BJ (cell line): ENCODE results near the gene STK33. TPM values are rescaled to one million over a fixed set of nuclear protein-coding genes. Genes with fewer than 3 reads are reported as not detected.

Source experiments
- CTCF ChIA-PET: fragments of 350-600 bp; formaldehyde crosslinking; extraction: SDS; loops from one replicate; lab custom pipeline; 2021; ENCODE audit warnings: antibody characterized with exemption, inconsistent platforms; lab: Yijun Ruan, JAX
- POLR2A ChIA-PET: fragments of 300-600 bp; sonication (Branson Sonifier 250); formaldehyde crosslinking; extraction: SDS; loops from one replicate; lab custom pipeline; 2021; ENCODE audit warnings: antibody characterized with exemption; lab: Charles Lee
- DNase-seq: peaks from one replicate; pipeline ENCODE4 v3.0.0-alpha.2; 2011; ENCODE audit warnings: low read depth
- H3K27me3 ChIP-seq: 2 replicates; pipeline ENCODE4 v1.6.0; 2011; ENCODE audit warnings: low read length; ENCODE audit not compliant: control insufficient read depth, insufficient read depth
- H3K36me3 ChIP-seq: 2 replicates; pipeline ENCODE4 v1.5.1; 2011; ENCODE audit warnings: low read length; ENCODE audit not compliant: control insufficient read depth, insufficient read depth
- H3K4me3 ChIP-seq: 2 replicates; pipeline ENCODE4 v1.5.1; 2011; ENCODE audit warnings: low read depth, mild to moderate bottlenecking, control low read depth, low read length
- CTCF ChIP-seq: IDR thresholded peaks from 2 replicates; pipeline ENCODE4 v1.5.1; 2011; ENCODE audit warnings: low read depth, mild to moderate bottlenecking, control low read depth, inconsistent platforms, low read length, moderate library complexity; ENCODE audit not compliant: insufficient read depth
- polyA plus RNA-seq: library from polyadenylated mRNA; depleted of rRNA; stranded (reverse); fragments of >200 nt; gene quantifications from 2 replicates; pipeline ENCODE4 v1.2.3, GENCODE V29; 2011

Gene STK33
- polyA plus RNA-seq, 1 experiment: 3.0 TPM

- Histone ChIP-seq H3K36me3 (no peaks in the 10 kb centered on the region), H3K4me3 (no peak overlapping the region), H3K27me3 (no peaks in the 10 kb centered on the region)
- DNase-seq: no peak
- POLR2A ChIA-PET: no interaction called here
- CTCF ChIA-PET: interaction anchor here (0.6 to 2.1 kb wide), 4 partner anchors 8 to 60 kb away, joined by 3 to 8 read pairs (median 3); no protein-coding TSS in a partner anchor
- no peak for TF ChIP-seq CTCF
These were observed 19.0 kb upstream of the STK33 start for GRCh38 chr11:8613036-8613435.

- POLR2A ChIA-PET: no interaction called here
- CTCF ChIA-PET: interaction anchor here (0.6 to 2.1 kb wide), 4 partner anchors 8 to 61 kb away, joined by 3 to 8 read pairs (median 3); no protein-coding TSS in a partner anchor
- no peaks in the 10 kb centered on the region for H3K36me3 ChIP-seq
These were observed 18.5 kb upstream of the STK33 start for GRCh38 chr11:8612522-8612921.

GRCh38 chr11:8610532-8611116 lies 16.6 kb upstream of the STK33 start:
- DNase-seq: no peak
- POLR2A ChIA-PET: no interaction called here
- Histone ChIP-seq H3K36me3 (no peaks in the 10 kb centered on the region), H3K27me3 (no peaks in the 10 kb centered on the region), H3K4me3 (no peak overlapping the region)
- no peak for TF ChIP-seq CTCF
- CTCF ChIA-PET: no interaction called here

More at GRCh38 chr11:8612522-8612921, 18.5 kb upstream of the STK33 start:
- DNase-seq: no peak
- TF ChIP-seq CTCF: no peak
- Histone ChIP-seq H3K4me3 (no peak overlapping the region), H3K27me3 (no peaks in the 10 kb centered on the region)

GRCh38 chr11:8608652-8609051 lies 14.6 kb upstream of the STK33 start:
- DNase-seq: no peak
- Histone ChIP-seq H3K36me3 (no peaks in the 10 kb centered on the region), H3K4me3 (no peak overlapping the region), H3K27me3 (no peaks in the 10 kb centered on the region)
- TF ChIP-seq CTCF: no peak
- CTCF ChIA-PET: interaction anchor here (0.6 kb wide), 1 partner anchor 10 kb away, joined by 3 read pairs; no protein-coding TSS in a partner anchor
- POLR2A ChIA-PET: no interaction called here

- Histone ChIP-seq H3K4me3 (no peak overlapping the region), H3K36me3 (no peaks in the 10 kb centered on the region), H3K27me3 (no peaks in the 10 kb centered on the region)
- TF ChIP-seq CTCF: no peak
- ChIA-PET POLR2A (no interaction called here), CTCF (no interaction called here)
- no peak for DNase-seq
These were observed 12.0 kb upstream of the STK33 start for GRCh38 chr11:8605971-8606563.
